ENCODE data around the gene RCL1.

RCL1 gene

GRCh38 chr9:4810565-4810964 lies 17.8 kb downstream of the RCL1 start:
- no peak overlapping the region for H3K4me3 ChIP-seq (ENCODE audit: low read depth, low read length)

- no peak overlapping the region for H3K4me3 ChIP-seq (ENCODE audit: low read depth, low read length)
Measured at GRCh38 chr9:4811824-4812223, 19.1 kb downstream of the RCL1 start.

DNA sequence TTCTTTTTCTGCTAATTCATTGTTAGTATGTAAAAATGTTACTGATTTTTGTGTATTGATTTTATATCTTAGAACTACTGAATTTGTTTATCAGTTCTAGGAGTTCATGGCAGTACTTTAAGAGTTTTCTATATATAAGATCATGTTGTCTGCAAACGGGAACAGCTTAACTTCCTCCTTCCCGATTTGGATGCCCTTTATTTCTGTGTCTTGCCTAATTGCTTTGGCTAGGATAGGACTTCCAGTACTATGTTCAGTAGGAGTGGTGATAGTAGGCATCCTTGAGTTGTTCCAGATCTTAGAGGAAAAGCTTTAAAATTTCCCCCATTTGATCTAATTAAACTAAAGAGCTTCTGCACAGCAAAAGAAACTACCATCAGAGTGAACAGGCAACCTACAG lies 20.1 kb downstream of the RCL1 start:
- H3K4me3 ChIP-seq (ENCODE audit: low read depth, low read length), result no peak overlapping the region

DNA sequence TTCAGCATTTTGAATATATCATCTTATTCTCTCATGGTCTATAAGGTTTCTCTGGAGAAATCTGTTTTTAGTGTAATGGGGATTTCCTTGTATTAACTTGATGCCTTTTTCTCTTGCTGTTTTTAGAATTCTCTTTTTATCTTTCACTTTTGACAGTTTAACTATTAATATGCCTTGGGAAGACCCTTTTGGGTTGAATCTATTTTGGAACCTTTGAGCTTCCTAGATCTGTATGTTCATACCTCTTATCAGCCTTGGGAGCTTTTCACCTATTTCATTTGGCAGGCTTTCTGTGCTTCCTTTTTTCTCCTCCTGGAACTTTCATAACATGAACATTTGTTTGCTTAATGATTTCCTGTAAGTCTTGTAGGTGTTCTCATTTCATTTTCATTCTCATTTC lies 22.2 kb downstream of the RCL1 start:
- H3K4me3 ChIP-seq (ENCODE audit: low read depth, low read length), result no peak overlapping the region

DNA sequence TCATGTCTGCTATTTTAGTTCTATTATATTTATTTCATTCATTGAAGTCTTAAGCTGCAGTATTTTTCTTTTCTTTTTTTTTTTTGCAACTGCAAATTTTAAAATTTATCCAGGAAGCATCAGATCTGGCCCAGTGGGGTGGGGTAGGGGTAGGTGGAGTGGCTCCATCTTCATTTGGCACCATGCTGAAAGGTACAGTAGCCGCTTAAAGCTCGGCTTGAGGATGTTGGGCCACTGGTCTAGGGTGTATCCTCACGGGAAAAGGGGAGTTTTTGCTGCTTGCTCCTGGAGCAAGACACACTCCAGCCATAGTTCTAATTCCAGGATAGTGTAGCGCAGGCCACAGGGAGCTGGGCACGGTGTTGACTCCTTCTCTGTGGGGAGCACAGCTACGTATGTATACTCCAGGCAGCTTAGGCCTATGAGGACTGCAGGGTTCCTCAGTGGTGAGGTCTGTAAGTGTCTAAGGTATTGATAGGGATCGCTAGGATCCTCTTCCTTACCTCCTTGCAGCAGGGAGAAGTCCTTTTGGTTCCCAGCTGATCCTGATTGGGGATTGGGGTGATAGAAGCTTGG lies 22.7 kb downstream of the RCL1 start:
- H3K4me3 ChIP-seq (ENCODE audit: low read depth, low read length), result no peak overlapping the region

- no peak overlapping the region for H3K4me3 ChIP-seq (ENCODE audit: low read depth, low read length)
Measured at GRCh38 chr9:4820168-4820567, 27.4 kb downstream of the RCL1 start.

GRCh38 chr9:4821133-4821532 lies 28.4 kb downstream of the RCL1 start:
- no peak overlapping the region for H3K4me3 ChIP-seq (ENCODE audit: low read depth, low read length)

DNA sequence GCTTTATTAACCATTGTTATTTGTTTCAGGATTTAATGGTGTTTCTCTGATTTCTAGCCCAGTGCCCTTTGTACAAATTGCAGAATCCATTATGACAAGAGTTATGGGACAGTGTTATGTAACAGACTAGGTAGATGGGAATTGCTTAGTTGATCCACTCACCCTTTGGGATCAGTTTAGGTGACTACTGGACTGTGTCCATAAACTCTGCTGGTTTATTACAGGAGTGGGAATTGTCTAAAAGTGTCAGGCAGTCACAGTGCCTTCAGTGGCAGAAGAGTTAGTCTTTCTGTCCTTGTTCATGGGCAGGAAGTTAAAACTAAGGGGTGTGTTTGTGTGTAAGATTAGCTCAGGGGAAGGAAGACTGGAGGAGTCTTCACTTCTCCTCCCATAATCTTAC lies 29.3 kb downstream of the RCL1 start:
- no peak overlapping the region for H3K4me3 ChIP-seq (ENCODE audit: low read depth, low read length)

- H3K4me3 ChIP-seq (ENCODE audit: low read depth, low read length), result no peak overlapping the region
Measured at GRCh38 chr9:4826417-4827166, 33.8 kb downstream of the RCL1 start.

DNA sequence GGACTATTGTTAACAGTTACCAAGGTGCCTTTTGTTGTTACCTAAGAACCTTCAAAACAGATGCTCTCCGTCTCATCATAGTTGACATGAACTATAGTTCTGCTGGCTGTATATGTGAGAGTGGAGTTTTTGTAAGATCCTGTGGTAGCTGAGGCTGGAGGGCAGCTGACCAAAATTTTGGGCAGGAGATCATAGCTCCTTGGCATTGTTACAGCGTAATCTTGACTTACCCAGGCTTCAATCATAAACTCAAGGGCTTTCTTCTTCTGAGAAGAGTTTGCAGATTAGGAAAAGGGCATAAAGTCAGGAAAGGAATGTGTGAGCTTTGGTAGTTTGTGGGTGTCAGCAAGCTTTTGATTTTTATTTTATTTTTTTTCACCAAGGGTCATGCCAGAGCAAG lies 34.5 kb downstream of the RCL1 start:
- no peak overlapping the region for H3K4me3 ChIP-seq (ENCODE audit: low read depth, low read length)

DNA sequence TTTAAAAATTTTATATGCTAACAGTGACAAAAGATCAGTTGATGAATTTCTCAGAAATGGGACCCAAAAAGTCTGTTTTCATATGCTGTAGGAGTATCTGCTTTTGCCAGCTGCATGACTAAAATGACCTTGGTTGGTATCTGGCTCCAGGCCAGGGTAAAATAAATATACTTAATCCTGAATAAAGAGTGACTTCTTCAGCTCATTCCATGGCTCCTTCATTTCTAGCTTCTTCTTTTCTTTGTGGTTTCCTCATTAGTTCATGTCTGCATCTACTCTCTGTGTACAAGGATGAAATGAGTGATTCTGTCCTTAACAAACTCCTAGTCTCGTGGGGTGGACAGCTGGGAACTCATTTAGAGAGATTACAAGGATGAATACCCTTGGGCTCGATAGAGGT lies 36.0 kb downstream of the RCL1 start:
- H3K4me3 ChIP-seq (ENCODE audit: low read depth, low read length), result no peak overlapping the region

GRCh38 chr9:4829969-4830368 lies 37.2 kb downstream of the RCL1 start:
- no peak overlapping the region for H3K4me3 ChIP-seq (ENCODE audit: low read depth, low read length)

- no peak overlapping the region for H3K4me3 ChIP-seq (ENCODE audit: low read depth, low read length)
Measured at GRCh38 chr9:4830699-4831098, 38.0 kb downstream of the RCL1 start.

- H3K4me3 ChIP-seq (ENCODE audit: low read depth, low read length), result no peak overlapping the region
Measured at GRCh38 chr9:4831119-4831518, 38.4 kb downstream of the RCL1 start.

DNA sequence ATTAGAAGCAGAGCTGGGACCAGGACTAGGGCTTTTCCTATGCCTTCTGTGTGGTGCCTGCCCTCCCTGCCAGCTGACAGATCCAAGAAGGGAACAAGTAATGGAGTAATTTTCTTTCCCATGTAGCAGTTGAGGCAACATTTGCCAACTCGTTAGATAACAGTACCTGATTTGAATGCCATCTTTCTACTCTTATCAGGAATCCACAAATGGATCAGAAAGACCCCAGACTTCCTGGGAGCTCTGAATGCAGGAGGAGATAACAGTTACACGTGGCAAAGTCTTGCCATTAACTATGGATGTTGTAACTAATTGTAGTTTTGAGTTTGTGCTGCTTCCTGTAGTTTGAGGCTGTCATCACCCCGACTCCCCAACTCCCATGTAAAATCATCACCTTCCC lies 39.2 kb downstream of the RCL1 start:
- no peak overlapping the region for H3K4me3 ChIP-seq (ENCODE audit: low read depth, low read length)

DNA sequence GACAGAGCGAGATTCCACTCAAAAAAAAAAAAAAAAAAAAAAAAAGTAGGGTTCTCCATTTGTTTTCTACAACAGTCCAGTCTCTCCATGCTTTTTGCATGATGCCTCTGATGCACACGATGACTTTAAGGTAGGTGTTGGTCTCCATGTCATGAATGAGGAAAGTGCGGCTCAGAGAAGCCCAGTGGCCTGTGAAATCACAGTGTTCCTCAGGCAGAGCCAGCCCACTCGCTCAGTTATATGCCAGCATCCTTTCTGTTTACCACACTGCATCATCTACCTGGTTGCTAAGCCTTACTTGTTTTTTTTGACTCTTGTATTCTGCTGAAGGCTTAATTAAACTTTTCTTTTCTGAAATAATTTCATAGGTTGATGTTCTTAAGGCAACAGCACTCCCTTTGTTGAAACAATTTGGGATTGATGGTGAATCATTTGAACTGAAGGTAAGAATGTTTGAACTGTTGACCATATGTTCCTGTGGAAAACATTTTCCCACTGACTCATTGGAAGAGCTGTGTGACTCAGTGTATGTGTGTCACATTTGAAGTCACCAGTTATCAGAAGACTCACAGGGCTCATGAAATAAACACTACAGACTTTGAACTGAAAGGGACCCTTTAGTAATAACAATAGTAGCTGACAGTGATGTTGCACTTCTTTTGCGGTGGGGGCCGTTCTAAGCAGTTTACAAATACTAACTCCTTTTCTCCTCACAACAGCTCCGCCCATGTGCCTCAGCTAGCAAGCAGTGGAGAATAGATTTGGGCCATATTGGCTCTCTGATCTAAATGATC lies 40.2 kb downstream of the RCL1 start:
- no peak overlapping the region for H3K4me3 ChIP-seq (ENCODE audit: low read depth, low read length)

DNA sequence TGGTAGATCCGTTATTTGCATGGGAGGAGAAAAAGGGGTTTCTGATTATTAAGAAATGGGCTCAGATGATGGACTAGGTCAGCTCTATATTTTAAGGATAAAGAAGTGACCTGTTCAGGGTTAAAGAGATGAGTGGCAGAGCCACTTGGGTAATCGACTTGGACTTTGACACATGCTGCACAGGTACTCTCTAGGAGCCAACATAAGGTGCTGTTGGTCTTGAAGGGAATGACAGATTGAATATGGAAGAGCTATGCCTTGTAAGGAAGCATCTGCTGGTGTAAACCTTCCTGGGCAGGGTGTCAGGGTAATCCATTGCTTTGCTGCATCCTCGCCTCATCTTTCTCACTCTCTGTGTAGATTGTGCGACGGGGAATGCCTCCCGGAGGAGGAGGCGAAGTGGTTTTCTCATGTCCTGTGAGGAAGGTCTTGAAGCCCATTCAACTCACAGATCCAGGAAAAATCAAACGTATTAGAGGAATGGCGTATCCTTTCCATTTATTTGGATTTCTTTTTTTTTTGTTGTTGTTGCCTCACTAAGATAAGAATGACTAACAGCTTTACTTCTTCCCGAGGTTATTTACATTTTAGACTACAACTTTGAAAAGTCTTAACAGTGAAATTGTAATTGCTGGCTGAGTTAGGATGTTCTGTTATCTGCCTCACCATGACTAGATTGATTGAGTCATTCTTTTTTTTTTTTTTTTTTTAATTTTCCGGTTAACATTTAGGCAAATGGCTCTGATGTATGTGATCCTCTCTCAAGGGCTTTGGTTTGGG lies 41.2 kb downstream of the RCL1 start:
- no peak overlapping the region for H3K4me3 ChIP-seq (ENCODE audit: low read depth, low read length)

- no peak overlapping the region for H3K4me3 ChIP-seq (ENCODE audit: low read depth, low read length)
Measured at GRCh38 chr9:4836676-4837075, 43.9 kb downstream of the RCL1 start.

- H3K4me3 ChIP-seq (ENCODE audit: low read depth, low read length), result no peak overlapping the region
Measured at GRCh38 chr9:4837261-4838188, 44.8 kb downstream of the RCL1 start.

- H3K4me3 ChIP-seq (ENCODE audit: low read depth, low read length), result no peak overlapping the region
Measured at GRCh38 chr9:4838189-4838546, 45.4 kb downstream of the RCL1 start.

All from iPS-11a (cell line).